GM12892 (cell line): ENCODE data around the gene DAP.

Experiments
- POLR2A ChIP-seq: IDR thresholded peaks from 2 replicates; pipeline ENCODE4 v1.6.1; 2011; ENCODE audit warnings: low read depth, low read length, control low read depth
- TAF1 ChIP-seq: IDR thresholded peaks from 2 replicates; pipeline ENCODE4 v1.6.1; 2011; ENCODE audit warnings: low read depth, mild to moderate bottlenecking, control low read depth, low read length, borderline replicate concordance

DNA sequence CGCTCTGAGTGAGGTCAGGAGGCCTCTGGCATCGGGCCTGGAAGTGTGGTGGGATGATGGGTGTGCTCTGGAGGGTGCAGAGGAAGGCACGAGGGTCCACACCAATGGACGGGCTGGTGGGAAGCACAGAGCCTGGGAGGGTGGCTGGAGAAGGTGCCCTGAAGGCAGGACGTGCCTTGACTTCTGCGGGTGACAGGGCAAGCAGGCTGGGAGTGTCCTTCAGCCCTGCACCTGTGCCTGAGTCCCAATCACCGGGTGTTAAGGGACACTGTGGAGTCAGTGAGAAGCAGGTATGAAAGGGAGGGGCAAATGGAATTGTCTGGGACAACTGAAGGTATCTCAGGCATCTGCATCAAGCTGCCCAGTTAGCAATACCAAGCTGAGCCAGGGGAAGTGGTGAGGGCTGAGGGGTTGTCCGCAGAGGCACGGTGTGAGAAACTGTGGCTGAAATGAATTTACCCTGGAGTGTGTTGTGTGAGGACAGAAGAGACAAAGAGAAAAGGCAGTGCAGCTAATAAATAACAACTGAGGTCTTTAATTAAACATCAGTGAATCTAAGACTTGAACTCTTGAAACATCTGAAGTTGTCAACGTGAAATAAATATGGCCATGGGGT is 50.4 kb downstream of the DAP start:
- no peak for TF ChIP-seq TAF1
- TF ChIP-seq POLR2A, result no peak
